Measurements from ENCODE around the gene SHQ1. TPM values are rescaled to one million over a fixed set of nuclear protein-coding genes. Genes with fewer than 3 reads are reported as not detected.

The SHQ1 gene
- total RNA-seq = 18.8 TPM
- long read RNA-seq, transcript SHQ1-201 (11 exons, 2,879 nt) = major isoform, 32 of 37 reads
- long read RNA-seq, partial matches to known transcripts = 0 of 37 reads
- long read RNA-seq, other reads (novel, unspliced or antisense) = 4 of 37 reads

GRCh38 chr3:72847751-72848702 is at the start of gene SHQ1:
Gene SHQ1 (minus strand): TSS chr3:72848445. CDS start chr3:72848340, 105 bp downstream.
- intact Hi-C loops (cut with micrococcal nuclease) = no loop called here
- no peaks in the 10 kb centered on the region for H3K27me3 ChIP-seq (ENCODE audit: low read depth)
- no peak for TF ChIP-seq CTCF (IDR thresholded peaks at IDR 0.05; ENCODE audit: borderline replicate concordance)

GRCh38 chr3:72897758-72898007 is 49.4 kb upstream of the SHQ1 start:
- DNase-seq = no peak
- Histone ChIP-seq H3K27ac (replicated peaks) (no peak overlapping the region), H3K4me3 (no peak overlapping the region), H3K9me3 (replicated peaks) (no peaks in the 10 kb centered on the region), H3K4me1 (peaks cover 18% of the 10 kb centered on the region), H3K36me3 (no peaks in the 10 kb centered on the region), H3K27me3 (ENCODE audit: low read depth) (no peaks in the 10 kb centered on the region)
- intact Hi-C loops (cut with micrococcal nuclease) = no loop called here
- no peak for TF ChIP-seq CTCF (IDR thresholded peaks at IDR 0.05; ENCODE audit: borderline replicate concordance)

More at GRCh38 chr3:72847751-72848702, at the start of gene SHQ1:
- no peaks in the 10 kb centered on the region for H3K36me3 ChIP-seq
- DNase-seq = peak; percentile 96
- peak within 1 kb of the TSS; percentile 96 for H3K4me3 ChIP-seq
- peaks cover 45% of the 10 kb centered on the region for H3K4me1 ChIP-seq
- H3K27ac ChIP-seq (replicated peaks) = peak within 1 kb of the TSS; percentile 90
- no peaks in the 10 kb centered on the region for H3K9me3 ChIP-seq (replicated peaks)

GRCh38 chr3:72896996-72897757 is 48.9 kb upstream of the SHQ1 start:
- Histone ChIP-seq H3K27me3 (ENCODE audit: low read depth) (no peaks in the 10 kb centered on the region), H3K9me3 (replicated peaks) (no peaks in the 10 kb centered on the region), H3K27ac (replicated peaks) (no peak overlapping the region), H3K4me3 (no peak overlapping the region), H3K4me1 (peaks cover 18% of the 10 kb centered on the region), H3K36me3 (no peaks in the 10 kb centered on the region)
- DNase-seq = no peak
- intact Hi-C loops (cut with micrococcal nuclease) = no loop called here
- TF ChIP-seq CTCF (IDR thresholded peaks at IDR 0.05; ENCODE audit: borderline replicate concordance) = no peak

GRCh38 chr3:72894976-72895552 is 46.8 kb upstream of the SHQ1 start:
- no peaks in the 10 kb centered on the region for H3K9me3 ChIP-seq (replicated peaks)
- H3K4me1 ChIP-seq = peaks cover 36% of the 10 kb centered on the region
- H3K4me3 ChIP-seq = no peak overlapping the region
- no peak overlapping the region for H3K27ac ChIP-seq (replicated peaks)
- TF ChIP-seq CTCF (IDR thresholded peaks at IDR 0.05; ENCODE audit: borderline replicate concordance) = no peak
- no peak for DNase-seq
- no peaks in the 10 kb centered on the region for H3K36me3 ChIP-seq
- H3K27me3 ChIP-seq (ENCODE audit: low read depth) = no peaks in the 10 kb centered on the region
- intact Hi-C loops (cut with micrococcal nuclease) = no loop called here

GRCh38 chr3:72892870-72893269 is 44.6 kb upstream of the SHQ1 start:
- H3K9me3 ChIP-seq (replicated peaks) = no peaks in the 10 kb centered on the region
- DNase-seq = no peak
- peak; percentile 7 for TF ChIP-seq CTCF (IDR thresholded peaks at IDR 0.05; ENCODE audit: borderline replicate concordance)
- intact Hi-C loops (cut with micrococcal nuclease) = no loop called here
- H3K4me3 ChIP-seq = no peak overlapping the region
- H3K27me3 ChIP-seq (ENCODE audit: low read depth) = no peaks in the 10 kb centered on the region
- no peaks in the 10 kb centered on the region for H3K36me3 ChIP-seq
- H3K4me1 ChIP-seq = peaks cover 34% of the 10 kb centered on the region
- peak overlapping the region; percentile 82 for H3K27ac ChIP-seq (replicated peaks)

Data from left ventricle myocardium inferior (tissue), 1 donor.